WTC11 (cell line): Measurements from ENCODE around the gene SIGLEC1. TPM values are rescaled to one million over a fixed set of nuclear protein-coding genes. Genes with fewer than 3 reads are reported as not detected.
A peak's percentile ranks its signal among the peaks of the same experiment; 100 is the strongest.

ENCODE experiments used
- ATAC-seq: fragments of 200-7000 bp; cut with Tn5 transposase; 2 replicates; pipeline ENCODE4 v1.10.0; 2021; ENCODE audit warnings: mild to moderate bottlenecking, moderate library complexity
- CTCF ChIA-PET: fragments of 300-600 bp; sonication (Branson Sonifier 250); formaldehyde crosslinking; loops from one replicate; lab custom pipeline; 2021; ENCODE audit warnings: antibody characterized with exemption; lab: Charles Lee
- POLR2A ChIA-PET: fragments of 350-600 bp; sonication (Branson Sonifier 250); formaldehyde crosslinking; loops from one replicate; lab custom pipeline; 2021; ENCODE audit warnings: antibody characterized with exemption; lab: Charles Lee
- DNase-seq: peaks from one replicate; pipeline ENCODE4 v3.0.0; 2021; ENCODE audit warnings: low spot score
- H3K27ac Mint-ChIP-seq: 2 replicates; pipeline ENCODE4 v1.8.0; 2021; ENCODE audit warnings: mixed read lengths
- H3K27me3 Mint-ChIP-seq: 2 replicates; pipeline ENCODE4 v1.8.0; 2021; ENCODE audit warnings: low read depth, mild to moderate bottlenecking, moderate library complexity, mixed read lengths
- H3K36me3 Mint-ChIP-seq: 2 replicates; pipeline ENCODE4 v1.8.0; 2021; ENCODE audit warnings: mixed read lengths
- H3K4me1 Mint-ChIP-seq: 2 replicates; pipeline ENCODE4 v1.8.0; 2022; ENCODE audit warnings: mixed read lengths
- H3K4me3 Mint-ChIP-seq: 2 replicates; pipeline ENCODE4 v1.8.0; 2021; ENCODE audit warnings: mild to moderate bottlenecking, moderate library complexity, mixed read lengths
- H3K9me3 Mint-ChIP-seq: 2 replicates; pipeline ENCODE4 v1.8.0; 2021; ENCODE audit warnings: mixed read lengths
- CREB1 ChIP-seq: sonication (generic); formaldehyde crosslinking; IDR thresholded peaks from 2 replicates; pipeline ENCODE4 v1.8.0; 2023; ENCODE audit warnings: mild to moderate bottlenecking, missing genetic modification reagents
- CREM ChIP-seq: sonication (generic); formaldehyde crosslinking; IDR thresholded peaks from 2 replicates; pipeline ENCODE4 v1.8.1; 2022; ENCODE audit warnings: mild to moderate bottlenecking, missing genetic modification reagents, moderate library complexity
- ELF4 ChIP-seq: sonication (generic); formaldehyde crosslinking; IDR thresholded peaks from 2 replicates; pipeline ENCODE4 v1.8.1; 2022; ENCODE audit warnings: low read depth, mild to moderate bottlenecking, moderate library complexity, missing genetic modification reagents
- EMX1 ChIP-seq: fragments of 250-450 bp; sonication (Bioruptor Pico); IDR thresholded peaks from 2 replicates; pipeline ENCODE4 v1.8.0; 2021; ENCODE audit warnings: mild to moderate bottlenecking
- ERG ChIP-seq: fragments of 250-450 bp; sonication (Bioruptor Pico); IDR thresholded peaks from 2 replicates; pipeline ENCODE4 v1.8.0; 2021; ENCODE audit warnings: mild to moderate bottlenecking
- GRHL2 ChIP-seq: fragments of 250-450 bp; sonication (Bioruptor Pico); IDR thresholded peaks from 2 replicates; pipeline ENCODE4 v1.8.0; 2022; ENCODE audit warnings: mild to moderate bottlenecking, moderate library complexity; ENCODE audit not compliant: insufficient replicate concordance, severe bottlenecking
- HMGA2 ChIP-seq: fragments of 250-450 bp; sonication (Bioruptor Pico); IDR thresholded peaks from 2 replicates; pipeline ENCODE4 v1.4.0; 2021; ENCODE audit warnings: mild to moderate bottlenecking, moderate library complexity
- IRF2 ChIP-seq: sonication (generic); formaldehyde crosslinking; IDR thresholded peaks from 2 replicates; pipeline ENCODE4 v1.8.0; 2022; ENCODE audit warnings: low read depth, missing genetic modification reagents, borderline replicate concordance
- MLX ChIP-seq: sonication (generic); formaldehyde crosslinking; IDR thresholded peaks from 2 replicates; pipeline ENCODE4 v1.8.1; 2023; ENCODE audit warnings: mild to moderate bottlenecking, missing genetic modification reagents, moderate library complexity
- ZNF317 ChIP-seq: sonication (generic); formaldehyde crosslinking; IDR thresholded peaks from 2 replicates; pipeline ENCODE4 v1.8.1; 2023; ENCODE audit warnings: low read depth, mild to moderate bottlenecking, moderate library complexity, missing genetic modification reagents, borderline replicate concordance
- ZNF416 ChIP-seq: fragments of 250-450 bp; sonication (Bioruptor Pico); IDR thresholded peaks from 2 replicates; pipeline ENCODE4 v1.9.0; 2021; ENCODE audit warnings: mild to moderate bottlenecking, inconsistent platforms
- ZNF512 ChIP-seq: sonication (generic); formaldehyde crosslinking; IDR thresholded peaks from 2 replicates; pipeline ENCODE4 v1.8.1; 2022; ENCODE audit warnings: missing genetic modification reagents, borderline replicate concordance
- total RNA-seq: library from RNA; stranded (reverse); gene quantifications from 3 replicates; pipeline ENCODE4 v1.2.3, GENCODE V29; 2021
- TF ChIP-seq, protein P1 (sequence below): sonication (generic); formaldehyde crosslinking; IDR thresholded peaks from 2 replicates; pipeline ENCODE4 v1.8.1; 2022; ENCODE audit warnings: mild to moderate bottlenecking, moderate library complexity, missing genetic modification reagents
- TF ChIP-seq, protein P2 (sequence below): sonication (generic); formaldehyde crosslinking; IDR thresholded peaks from 2 replicates; pipeline ENCODE4 v1.8.0; 2022; ENCODE audit warnings: mild to moderate bottlenecking, missing genetic modification reagents

SIGLEC1 gene
- total RNA-seq, 1 experiment from 2014 or later = 0.04 TPM

DNA sequence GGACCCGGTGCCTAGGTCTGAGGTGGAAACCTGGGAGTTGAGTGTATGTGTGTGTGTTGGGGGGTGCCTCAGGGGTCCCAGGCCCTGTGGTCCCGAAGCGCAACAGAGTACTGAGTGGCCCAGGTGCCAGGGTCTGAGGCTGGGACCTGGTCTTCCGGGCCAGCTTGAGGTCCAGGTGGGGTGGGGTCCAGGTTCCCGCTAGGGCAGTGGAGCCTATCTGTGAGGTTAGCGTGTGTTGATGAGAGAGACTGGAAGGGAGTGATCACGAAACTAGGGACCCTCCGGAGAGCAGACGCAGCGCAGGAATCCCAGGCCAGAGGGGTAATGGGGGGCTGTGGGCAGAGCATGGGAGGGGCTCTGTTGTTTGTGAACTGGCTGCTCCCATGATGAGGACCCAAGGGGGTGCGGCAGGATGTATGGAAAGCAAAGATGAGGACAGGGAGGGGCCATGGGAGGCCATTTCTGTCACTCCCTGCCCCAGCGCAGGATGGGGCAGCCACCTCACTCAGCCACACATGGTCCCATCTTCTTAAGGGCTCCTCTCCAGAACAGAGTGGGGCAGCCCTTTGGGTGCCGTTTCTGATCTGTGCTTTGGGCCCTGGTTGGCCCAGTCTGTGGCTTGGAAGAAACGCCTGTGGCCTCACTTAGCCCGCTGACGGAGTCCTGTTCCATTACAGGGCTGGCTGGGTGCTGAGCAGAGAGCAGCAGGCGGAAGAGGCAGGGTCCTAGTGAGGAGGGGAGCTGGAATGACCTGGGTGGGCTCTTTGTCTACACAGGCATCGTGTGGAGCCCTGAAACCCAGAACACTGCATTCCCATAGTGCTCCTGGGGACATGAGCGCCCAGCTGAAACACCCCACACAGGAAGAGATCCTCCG is 21.0 kb upstream of the SIGLEC1 start (continued):
- TF ChIP-seq ZNF512 (no peak), GRHL2 (no peak)
- TF ChIP-seq, protein P1, sequence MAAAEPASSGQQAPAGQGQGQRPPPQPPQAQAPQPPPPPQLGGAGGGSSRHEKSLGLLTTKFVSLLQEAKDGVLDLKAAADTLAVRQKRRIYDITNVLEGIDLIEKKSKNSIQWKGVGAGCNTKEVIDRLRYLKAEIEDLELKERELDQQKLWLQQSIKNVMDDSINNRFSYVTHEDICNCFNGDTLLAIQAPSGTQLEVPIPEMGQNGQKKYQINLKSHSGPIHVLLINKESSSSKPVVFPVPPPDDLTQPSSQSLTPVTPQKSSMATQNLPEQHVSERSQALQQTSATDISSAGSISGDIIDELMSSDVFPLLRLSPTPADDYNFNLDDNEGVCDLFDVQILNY = no peak

DNA sequence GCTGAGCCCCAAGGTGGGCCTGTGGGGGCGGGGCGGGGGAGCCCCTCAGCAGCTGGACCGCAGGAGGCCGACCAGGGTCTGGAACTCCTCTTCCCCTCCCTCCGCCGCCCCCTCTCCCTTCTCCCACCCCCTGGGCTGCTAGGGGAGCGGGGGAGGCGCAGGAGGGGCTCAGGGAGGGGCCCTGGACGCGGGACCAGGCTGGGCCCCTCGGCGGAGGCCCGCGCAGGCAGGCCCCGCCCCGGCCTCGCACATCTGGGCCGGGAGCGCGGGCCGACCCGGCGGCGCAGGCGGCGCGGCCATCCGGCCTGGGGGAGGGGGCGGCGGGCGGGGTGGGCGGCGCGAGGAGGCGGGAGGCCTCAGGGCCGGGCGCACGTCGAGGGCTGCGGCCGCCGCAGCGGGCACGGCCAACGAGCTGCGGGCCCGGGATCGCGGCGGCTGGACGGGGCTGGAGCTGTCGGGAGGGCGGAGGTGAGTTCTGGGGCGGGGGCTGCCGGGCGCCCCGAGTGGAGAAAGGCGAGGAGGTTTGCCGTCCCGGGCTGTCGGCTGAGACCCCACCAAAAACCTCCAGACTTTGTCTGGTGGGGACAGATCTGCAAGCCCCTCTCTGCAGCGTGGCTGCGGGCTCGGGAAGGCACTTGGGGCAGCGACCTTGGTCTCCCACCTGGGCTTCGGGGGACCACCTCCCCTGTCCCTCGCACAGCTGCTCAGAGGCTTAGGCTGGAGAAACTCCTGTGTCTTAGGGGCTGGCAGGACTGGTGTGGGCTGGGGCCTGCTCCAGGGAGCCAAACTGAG is 20.1 kb upstream of the SIGLEC1 start, which contains the start of gene HSPA12B:
Gene HSPA12B (plus strand): TSS at position 359 of the 792 bp plus-strand sequence. CDS start 5,990 bp downstream, outside the sequence.
- POLR2A ChIA-PET = interaction anchor here (0.5 to 0.8 kb wide), 4 partner anchors 13 to 1180 kb away, joined by 3 to 6 read pairs (median 4); partner anchors contain the start of gene ADISSP
- peak within 1 kb of the TSS; percentile 64 for H3K4me3 Mint-ChIP-seq
- ATAC-seq = peak; percentile 69
- H3K36me3 Mint-ChIP-seq = no peaks in the 10 kb centered on the region
- peaks cover 23% of the 10 kb centered on the region for H3K4me1 Mint-ChIP-seq
- H3K9me3 Mint-ChIP-seq = no peaks in the 10 kb centered on the region
- CTCF ChIA-PET = interaction anchor here (0.7 to 5.5 kb wide), 16 partner anchors 9 to 122 kb away, joined by 3 to 43 read pairs (median 4); no protein-coding TSS in a partner anchor
- TF ChIP-seq EMX1 (CRISPR knock-in tag) (no peak), ZNF512 (no peak), ZNF317 (CRISPR knock-in tag) (no peak), MLX (CRISPR knock-in tag) (no peak), IRF2 (CRISPR knock-in tag) (no peak), ZNF416 (no peak), CREM (0 out of 2 replicates have a peak, but pooled peaks have one; percentile 23), CREB1 (no peak), HMGA2 (CRISPR knock-in tag) (no peak), ELF4 (CRISPR knock-in tag) (no peak), ERG (CRISPR knock-in tag) (no peak)
- TF ChIP-seq, protein P1 = peak; percentile 65
- TF ChIP-seq, protein P2, sequence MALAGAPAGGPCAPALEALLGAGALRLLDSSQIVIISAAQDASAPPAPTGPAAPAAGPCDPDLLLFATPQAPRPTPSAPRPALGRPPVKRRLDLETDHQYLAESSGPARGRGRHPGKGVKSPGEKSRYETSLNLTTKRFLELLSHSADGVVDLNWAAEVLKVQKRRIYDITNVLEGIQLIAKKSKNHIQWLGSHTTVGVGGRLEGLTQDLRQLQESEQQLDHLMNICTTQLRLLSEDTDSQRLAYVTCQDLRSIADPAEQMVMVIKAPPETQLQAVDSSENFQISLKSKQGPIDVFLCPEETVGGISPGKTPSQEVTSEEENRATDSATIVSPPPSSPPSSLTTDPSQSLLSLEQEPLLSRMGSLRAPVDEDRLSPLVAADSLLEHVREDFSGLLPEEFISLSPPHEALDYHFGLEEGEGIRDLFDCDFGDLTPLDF (CRISPR knock-in tag) = no peak
- TF ChIP-seq, all 79 proteins: peak for 2
- Mint-ChIP-seq H3K27me3 (peaks cover 43% of the 10 kb centered on the region), H3K27ac (no peak within 1 kb of the TSS)
- DNase-seq = peak; percentile 51
